Body of pancreas (tissue), 4 donors: ENCODE data around the gene UNC93B1. TPM values are rescaled to one million over a fixed set of nuclear protein-coding genes. Genes with fewer than 3 reads are reported as not detected.
"Not testable (repeated sequence)": the region's sequence is repeated elsewhere in the genome, so short reads cannot be mapped to it uniquely, and the experiment has no call there.

Experiments used
- ATAC-seq: fragments of 150-250 bp; one replicate; pipeline ENCODE4 v1.9.1; 2016
- DNase-seq, 4 donors: peaks; one replicate each; pipeline ENCODE4 v3.0.0-alpha.2; 2019
- H3K27ac ChIP-seq, 4 donors: fragments of 200-600 bp; sonication (generic); 1 replicate in 3 of 4; 2 replicates in 1 of 4; pipeline versions ENCODE4 v1.5.1 to v1.6.1; 2016 to 2019; ENCODE audit warnings: mild to moderate bottlenecking in 1 of 4, mixed read lengths in 1 of 4, moderate library complexity in 1 of 4
- H3K27me3 ChIP-seq, 2 donors: fragments of 200-600 bp; sonication (generic); one replicate each; pipeline ENCODE4 v1.6.0; 2016; ENCODE audit warnings: mild to moderate bottlenecking in 1 of 2
- H3K36me3 ChIP-seq, 2 donors: fragments of 200-600 bp; sonication (generic); replicated peaks in 1 of 2; 2 replicates each; pipeline ENCODE4 v1.5.1; 2016; ENCODE audit warnings: low read depth in 2 of 2; ENCODE audit not compliant: insufficient read depth in 1 of 2
- H3K4me1 ChIP-seq: fragments of 200-600 bp; sonication (generic); one replicate; pipeline ENCODE4 v1.6.0; 2016
- H3K4me3 ChIP-seq, 2 donors: fragments of 200-600 bp; sonication (generic); 1 replicate in 1 of 2; 2 replicates in 1 of 2; pipeline ENCODE4 v1.5.1; 2016 to 2019
- H3K9me3 ChIP-seq, 3 donors: fragments of 200-600 bp; sonication (generic); 1 replicate in 2 of 3; 2 replicates in 1 of 3; pipeline ENCODE4 v1.5.1; 2016
- CTCF ChIP-seq, 7 experiments: fragments of 450-650 bp in 4 of 7; fragments of 200-600 bp in 3 of 7; sonication (generic) in 3 of 7; IDR thresholded peaks; one replicate each; pipeline ENCODE4 v1.5.1; 2016 to 2019; ENCODE audit warnings: antibody characterized with exemption in 7 of 7
- POLR2A ChIP-seq, 3 donors: fragments of 450-650 bp; IDR thresholded peaks; one replicate each; pipeline ENCODE4 v1.6.1; 2016; ENCODE audit warnings: antibody characterized with exemption in 3 of 3, mild to moderate bottlenecking in 2 of 3
- WGBS, 2 donors: methylation state at CpG; one replicate each; pipeline ENCODE4 v1.1.5; 2017; 5-methylcytosine and 5-hydroxymethylcytosine counted together
- intact Hi-C: fragments of 100-400 bp; cut with DNase I; formaldehyde crosslinking; loops from one replicate; pipeline ENCODE4 v1.15.1; 2023
- total RNA-seq, 2 donors: library from RNA; depleted of rRNA; stranded (reverse); fragments of >200 nt; gene quantifications; one replicate each; pipeline ENCODE4 v1.1.0, GENCODE V29; 2016

The UNC93B1 gene
- total RNA-seq, 2 donors from 2014 or later: 33.9 to 40.5 TPM

GRCh38 chr11:67983951-67984350, 19.9 kb downstream of the UNC93B1 start:
- Histone ChIP-seq H3K27me3 (no peaks in the 10 kb centered on the region), H3K4me1 (peaks cover 9% of the 10 kb centered on the region), H3K36me3 (no peaks in the 10 kb centered on the region), H3K9me3 (no peaks in the 10 kb centered on the region), H3K4me3 (no peak overlapping the region), H3K27ac (no peak overlapping the region)
- 68 to 86% methylated on average over 18 to 22 of the region's 29 CpGs for WGBS, 2 donors
- no peak for ATAC-seq
- TF ChIP-seq POLR2A (IDR thresholded peaks at IDR 0.05) (no peak), CTCF (IDR thresholded peaks at IDR 0.05) (no peak)
- DNase-seq: no peak
- intact Hi-C loops: no loop called here

- not testable (repeated sequence) for ATAC-seq, H3K36me3 ChIP-seq
Measured at GRCh38 chr11:67982255-67982857, 21.5 kb downstream of the UNC93B1 start.

GRCh38 chr11:67981226-67981625, 22.7 kb downstream of the UNC93B1 start:
- peaks cover 20% of the 10 kb centered on the region for H3K4me1 ChIP-seq
- 89 to 96% methylated on average over 10 of the region's 10 CpGs for WGBS, 2 donors
- ATAC-seq, H3K9me3 ChIP-seq, intact Hi-C loops, H3K4me3 ChIP-seq, H3K27me3 ChIP-seq, H3K27ac ChIP-seq, H3K36me3 ChIP-seq, DNase-seq: not testable (repeated sequence)

More at GRCh38 chr11:67982255-67982857, 21.5 kb downstream of the UNC93B1 start:
- peaks cover 20% of the 10 kb centered on the region for H3K4me1 ChIP-seq
- WGBS, 2 donors: 76 to 77% methylated on average over 15 to 17 of the region's 17 CpGs
- H3K9me3 ChIP-seq, H3K27me3 ChIP-seq, H3K4me3 ChIP-seq, H3K27ac ChIP-seq, DNase-seq, intact Hi-C loops: not testable (repeated sequence)

GRCh38 chr11:67978766-67979418, 25.0 kb downstream of the UNC93B1 start:
- intact Hi-C loops, H3K36me3 ChIP-seq, H3K4me3 ChIP-seq, H3K9me3 ChIP-seq, H3K27me3 ChIP-seq, ATAC-seq: not testable (repeated sequence)
- TF ChIP-seq POLR2A (IDR thresholded peaks at IDR 0.05): peak in 2 of 3 donors; percentile 20 to 28
- peak in 1 of 7 experiments; percentile 19 for TF ChIP-seq CTCF (IDR thresholded peaks at IDR 0.05)
- DNase-seq: peak; percentile 87 to 92 (median 90)
- WGBS, 2 donors: 26 to 38% methylated on average over 17 of the region's 17 CpGs
- peak overlapping the region; percentile 67 to 79 (median 72) for H3K27ac ChIP-seq
- peaks cover 20% of the 10 kb centered on the region for H3K4me1 ChIP-seq

- H3K36me3 ChIP-seq, H3K27me3 ChIP-seq, ATAC-seq, H3K9me3 ChIP-seq, H3K27ac ChIP-seq, H3K4me3 ChIP-seq, DNase-seq, intact Hi-C loops: not testable (repeated sequence)
- H3K4me1 ChIP-seq: peaks cover 19% of the 10 kb centered on the region
- 81 to 83% methylated on average over 12 of the region's 12 CpGs for WGBS, 2 donors
Measured at GRCh38 chr11:67974746-67975145, 29.2 kb downstream of the UNC93B1 start.

- H3K27ac ChIP-seq, ATAC-seq, H3K9me3 ChIP-seq, DNase-seq, H3K36me3 ChIP-seq, H3K27me3 ChIP-seq, H3K4me1 ChIP-seq, intact Hi-C loops, H3K4me3 ChIP-seq: not testable (repeated sequence)
- 86 to 90% methylated on average over 18 to 19 of the region's 19 CpGs for WGBS, 2 donors
Measured at GRCh38 chr11:67965830-67966348, 38.0 kb downstream of the UNC93B1 start.

- not testable (repeated sequence) for DNase-seq, H3K4me1 ChIP-seq
Measured at GRCh38 chr11:67964746-67965145, 39.2 kb downstream of the UNC93B1 start.

GRCh38 chr11:67963879-67964278, 40.0 kb downstream of the UNC93B1 start:
- H3K27me3 ChIP-seq, ATAC-seq, intact Hi-C loops, H3K9me3 ChIP-seq, H3K27ac ChIP-seq, H3K36me3 ChIP-seq, DNase-seq, H3K4me3 ChIP-seq, H3K4me1 ChIP-seq: not testable (repeated sequence)
- 50 to 78% methylated on average over 5 to 6 of the region's 6 CpGs for WGBS, 2 donors

More at GRCh38 chr11:67964746-67965145, 39.2 kb downstream of the UNC93B1 start:
- H3K36me3 ChIP-seq, intact Hi-C loops, H3K27ac ChIP-seq, H3K27me3 ChIP-seq, H3K4me3 ChIP-seq, ATAC-seq, H3K9me3 ChIP-seq: not testable (repeated sequence)

GRCh38 chr11:67963217-67963616, 40.7 kb downstream of the UNC93B1 start:
- H3K36me3 ChIP-seq, H3K27me3 ChIP-seq, DNase-seq, H3K9me3 ChIP-seq, H3K27ac ChIP-seq, ATAC-seq, intact Hi-C loops, H3K4me1 ChIP-seq, H3K4me3 ChIP-seq: not testable (repeated sequence)
- WGBS, 2 donors: 82% methylated on average over 16 of the region's 16 CpGs; no CpG with 5 or more reads in 1 of the 2 donors

GRCh38 chr11:67956236-67956635, 47.7 kb downstream of the UNC93B1 start:
- H3K4me3 ChIP-seq, H3K27me3 ChIP-seq, H3K36me3 ChIP-seq, DNase-seq, H3K27ac ChIP-seq, H3K4me1 ChIP-seq, intact Hi-C loops, H3K9me3 ChIP-seq, ATAC-seq: not testable (repeated sequence)
- 63 to 72% methylated on average over 6 of the region's 6 CpGs for WGBS, 2 donors
